B cell (primary cell): ENCODE measurements around the gene ZBP1.

Experiments used
- CTCF ChIP-seq: fragments of 200-600 bp; IDR thresholded peaks from one replicate; pipeline ENCODE4 v1.8.0; 2022; ENCODE audit warnings: antibody characterized with exemption, mild to moderate bottlenecking
- EZH2 ChIP-seq: IDR thresholded peaks from 2 replicates; pipeline ENCODE4 v1.6.1; 2012; ENCODE audit warnings: borderline replicate concordance, low read depth, mild to moderate bottlenecking, moderate library complexity, low read length; ENCODE audit not compliant: insufficient read depth, poor library complexity, severe bottlenecking

- no peak for TF ChIP-seq CTCF
- TF ChIP-seq EZH2, result no peak
Observed at GRCh38 chr20:57625181-57625958, 5.1 kb upstream of the ZBP1 start.
